GM23338 (cell line): Measurements from ENCODE around the gene INTS6L. TPM values are rescaled to one million over a fixed set of nuclear protein-coding genes. Genes with fewer than 3 reads are reported as not detected.

ENCODE experiments used
- ATAC-seq: fragments of 200-7000 bp; cut with Tn5 transposase; 3 replicates; pipeline ENCODE4 v1.9.1; 2020
- DNase-seq: peaks from one replicate; pipeline ENCODE4 v3.0.0-alpha.2; 2015; ENCODE audit warnings: low spot score
- H2AFZ ChIP-seq: fragments of 200-600 bp; sonication (generic); 2 replicates; pipeline ENCODE4 v1.8.0; 2016; ENCODE audit warnings: antibody characterized with exemption, mild to moderate bottlenecking, moderate library complexity
- H3F3A ChIP-seq: fragments of 200-600 bp; sonication (generic); replicated peaks from 2 replicates; pipeline ENCODE4 v1.8.0; 2017; ENCODE audit warnings: antibody characterized with exemption, mixed run types, low read depth
- H3K27ac ChIP-seq: fragments of 200-600 bp; sonication (generic); 2 replicates; pipeline ENCODE4 v1.6.1; 2016; ENCODE audit warnings: low read depth
- H3K27me3 ChIP-seq: fragments of 200-600 bp; sonication (generic); 2 replicates; pipeline ENCODE4 v1.8.0; 2016; ENCODE audit warnings: mild to moderate bottlenecking, mixed run types, moderate library complexity; ENCODE audit not compliant: insufficient read depth
- H3K36me3 ChIP-seq: fragments of 200-600 bp; sonication (generic); 2 replicates; pipeline ENCODE4 v1.8.0; 2016; ENCODE audit warnings: mild to moderate bottlenecking; ENCODE audit not compliant: insufficient read depth
- H3K4me1 ChIP-seq: fragments of 200-600 bp; sonication (generic); 2 replicates; pipeline ENCODE4 v1.8.0; 2016; ENCODE audit warnings: mild to moderate bottlenecking, moderate library complexity; ENCODE audit not compliant: insufficient read depth
- H3K4me2 ChIP-seq: fragments of 200-600 bp; sonication (generic); 2 replicates; pipeline ENCODE4 v1.7.1; 2017; ENCODE audit warnings: mixed run types
- H3K4me3 ChIP-seq: fragments of 200-600 bp; sonication (generic); 2 replicates; pipeline ENCODE4 v1.6.1; 2016; ENCODE audit warnings: mixed run types
- H3K79me2 ChIP-seq: fragments of 200-600 bp; sonication (generic); replicated peaks from 2 replicates; pipeline ENCODE4 v1.8.0; 2017; ENCODE audit warnings: mild to moderate bottlenecking; ENCODE audit not compliant: insufficient read depth
- H3K9me2 ChIP-seq: fragments of 200-600 bp; sonication (generic); 2 replicates; pipeline ENCODE4 v1.8.0; 2017; ENCODE audit not compliant: insufficient read depth
- H4K20me1 ChIP-seq: fragments of 200-600 bp; sonication (generic); replicated peaks from 2 replicates; pipeline ENCODE4 v1.8.0; 2017; ENCODE audit warnings: mild to moderate bottlenecking; ENCODE audit not compliant: insufficient read depth
- H3K27ac Mint-ChIP-seq: 2 replicates; pipeline ENCODE4 v1.8.0; 2020; ENCODE audit warnings: inconsistent platforms, mild to moderate bottlenecking, moderate library complexity, mixed read lengths
- H3K27me3 Mint-ChIP-seq: 3 replicates; pipeline ENCODE4 v1.8.0; 2022; ENCODE audit warnings: low read depth, mild to moderate bottlenecking, moderate library complexity, mixed read lengths, inconsistent platforms; ENCODE audit not compliant: insufficient read depth, poor library complexity
- H3K36me3 Mint-ChIP-seq: 3 replicates; pipeline ENCODE4 v1.8.0; 2021; ENCODE audit warnings: low read depth, mild to moderate bottlenecking, inconsistent platforms, moderate library complexity, mixed read lengths
- H3K4me1 Mint-ChIP-seq: 3 replicates; pipeline ENCODE4 v1.8.0; 2020; ENCODE audit warnings: mild to moderate bottlenecking, inconsistent platforms, mixed read lengths
- H3K4me3 Mint-ChIP-seq: 3 replicates; pipeline ENCODE4 v1.8.0; 2021; ENCODE audit warnings: moderate library complexity, mild to moderate bottlenecking, inconsistent platforms, mixed read lengths
- H3K9me3 Mint-ChIP-seq: 3 replicates; pipeline ENCODE4 v1.8.0; 2020; ENCODE audit warnings: moderate library complexity, mild to moderate bottlenecking, inconsistent platforms, mixed read lengths
- CTCF ChIP-seq, 2 experiments: fragments of 200-600 bp in 1 of 2; sonication (generic) in 1 of 2; conservative IDR thresholded peaks; 2 replicates each; pipeline versions ENCODE4 v1.5.1 to v1.6.1; 2016 to 2017; ENCODE audit warnings: antibody characterized with exemption in 2 of 2, low read depth in 2 of 2, mild to moderate bottlenecking in 2 of 2, moderate library complexity in 1 of 2
- EZH2 ChIP-seq: fragments of 200-600 bp; sonication (generic); IDR thresholded peaks from one replicate; pipeline ENCODE4 v1.8.0; 2017; ENCODE audit warnings: antibody characterized with exemption, mild to moderate bottlenecking, low read depth; ENCODE audit not compliant: unreplicated experiment
- JUNB ChIP-seq: IDR thresholded peaks from one replicate; pipeline ENCODE4 v1.6.1; 2016; ENCODE audit warnings: antibody characterized with exemption; ENCODE audit not compliant: unreplicated experiment
- ZNF331 ChIP-seq: fragments of 250-450 bp; sonication (Bioruptor Pico); IDR thresholded peaks from 2 replicates; pipeline ENCODE4 v1.5.0; 2020; ENCODE audit warnings: low read depth, mild to moderate bottlenecking, moderate library complexity
- ZNF462 ChIP-seq: fragments of 250-450 bp; sonication (Bioruptor Pico); IDR thresholded peaks from 2 replicates; pipeline ENCODE4 v1.5.0; 2020; ENCODE audit warnings: mild to moderate bottlenecking, moderate library complexity
- polyA plus RNA-seq: library from polyadenylated mRNA; unstranded; fragments of >200 nt; fragmentation: Nextera tagmentation; extraction: Ambion mirVana; gene quantifications from 2 replicates; pipeline ENCODE4 v1.2.1, GENCODE V29; 2016
- total RNA-seq: library from RNA; depleted of rRNA; stranded (reverse); fragments of >200 nt; shearing (Covaris generic); gene quantifications from 2 replicates; pipeline ENCODE4 v1.2.3, GENCODE V29; 2014

The INTS6L gene
- total and polyA plus RNA-seq, 2 experiments from 2014 or later = 4.5 to 6.4 TPM

- Mint-ChIP-seq H3K27me3 (no peaks in the 10 kb centered on the region), H3K36me3 (peaks cover 2% of the 10 kb centered on the region; the same call in 1 of the 3 replicates), H3K9me3 (no peaks in the 10 kb centered on the region), H3K27ac (no peak overlapping the region), H3K4me3 (no peak overlapping the region), H3K4me1 (peaks cover 2% of the 10 kb centered on the region; the same call in 2 of the 3 replicates)
- H3K4me3 ChIP-seq = no peak overlapping the region
- no peak overlapping the region for H3K4me2 ChIP-seq
- TF ChIP-seq ZNF331 (no peak), EZH2 (no peak), JUNB (no peak), ZNF462 (CRISPR knock-in tag) (no peak), CTCF (conservative IDR thresholded peaks at IDR 0.05; ENCODE audit: low read depth in 2 of 2) (peak in 1 of 2 experiments; percentile 48; a peak in 2 of 4 replicates)
- H2AFZ ChIP-seq = no peak overlapping the region
- no peaks in the 10 kb centered on the region for H3F3A ChIP-seq
- peaks cover 6% of the 10 kb centered on the region; the same call in 1 of the 2 replicates for H3K4me1 ChIP-seq
- H3K79me2 ChIP-seq = no peaks in the 10 kb centered on the region
- H4K20me1 ChIP-seq = no peaks in the 10 kb centered on the region
- H3K27me3 ChIP-seq = no peaks in the 10 kb centered on the region
- H3K36me3 ChIP-seq = no peaks in the 10 kb centered on the region
- no peaks in the 10 kb centered on the region for H3K9me2 ChIP-seq
- no peak for ATAC-seq
- H3K27ac ChIP-seq = no peak overlapping the region
- no peak for DNase-seq
These were observed 52.0 kb downstream of the INTS6L start for GRCh38 chrX:135572436-135572835.
